ENCODE data around the gene PSMB11.

PSMB11 gene

DNA sequence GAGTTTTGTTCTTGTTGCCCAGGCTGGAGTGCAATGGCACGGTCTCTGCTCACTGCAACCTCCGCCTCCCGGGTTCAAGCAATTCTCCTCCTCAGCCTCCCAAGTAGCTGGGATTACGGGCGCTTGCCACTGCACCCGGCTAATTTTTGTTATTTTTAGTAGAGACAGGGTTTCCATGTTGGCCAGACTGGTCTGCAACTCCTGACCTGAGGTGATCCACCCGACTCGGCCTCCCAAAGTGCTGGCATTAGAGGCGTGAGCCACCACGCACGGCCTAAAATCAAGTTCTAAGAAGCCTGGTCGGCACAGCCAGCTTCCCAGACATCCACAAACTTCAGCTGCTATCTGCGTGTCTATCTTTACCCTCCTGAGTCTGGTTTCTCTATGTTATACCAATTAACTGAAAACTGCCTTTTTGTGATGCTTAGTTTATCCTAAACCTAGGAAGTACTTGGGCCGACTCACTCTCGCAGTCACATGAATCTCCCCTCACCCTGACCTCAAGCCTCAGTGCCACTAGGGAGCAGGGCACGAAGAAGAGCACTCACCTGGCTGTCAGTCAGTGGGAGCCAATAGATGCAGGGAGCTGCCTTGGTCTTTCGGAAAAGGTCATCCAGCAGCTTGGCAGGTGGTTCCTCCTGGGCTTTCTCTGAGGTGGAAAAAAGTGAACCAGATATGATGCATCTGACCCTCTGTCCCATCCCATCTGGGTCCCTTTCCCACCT lies 18.7 kb downstream of the PSMB11 start:
- no peak for DNase-seq

DNA sequence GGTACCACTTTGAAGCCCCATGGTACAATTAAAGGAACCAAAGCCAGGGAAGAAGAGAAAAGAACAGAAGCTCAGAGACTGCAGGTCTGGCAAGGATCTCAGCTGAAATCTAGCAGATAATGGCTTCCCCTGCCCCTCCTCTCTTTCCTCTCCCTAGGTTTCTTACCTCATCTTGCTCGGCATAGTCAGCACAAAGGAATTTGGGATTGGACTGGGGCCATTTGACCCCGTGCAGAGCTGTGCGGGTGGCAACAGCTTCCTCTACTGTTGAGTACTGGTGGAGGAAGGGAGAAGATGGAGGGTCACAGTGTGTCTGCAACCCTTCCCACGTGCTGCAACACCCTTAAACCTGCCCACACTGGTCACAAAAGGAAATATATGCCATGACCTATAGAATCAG lies 20.0 kb downstream of the PSMB11 start:
- DNase-seq = peak; percentile 97

DNA sequence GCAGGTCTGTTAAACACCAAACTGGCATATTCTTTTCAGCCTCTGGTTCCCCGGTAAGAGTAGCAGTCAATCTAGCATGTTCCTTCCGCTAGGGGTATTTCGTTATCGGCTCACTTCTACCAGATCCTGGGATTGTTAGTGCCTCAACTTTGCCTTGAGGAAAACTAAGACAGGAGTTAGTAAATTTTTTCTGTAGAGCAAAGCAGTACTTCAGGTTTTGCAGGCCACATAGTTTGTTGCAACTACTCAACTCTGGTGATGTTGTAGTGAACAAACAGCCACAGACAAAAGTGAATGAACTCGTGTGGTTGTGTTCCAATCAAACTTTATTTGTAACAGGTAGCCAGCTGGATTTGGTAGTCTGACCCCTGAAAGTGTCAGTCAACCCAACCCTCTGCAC lies 21.6 kb downstream of the PSMB11 start:
- no peak for DNase-seq

DNA sequence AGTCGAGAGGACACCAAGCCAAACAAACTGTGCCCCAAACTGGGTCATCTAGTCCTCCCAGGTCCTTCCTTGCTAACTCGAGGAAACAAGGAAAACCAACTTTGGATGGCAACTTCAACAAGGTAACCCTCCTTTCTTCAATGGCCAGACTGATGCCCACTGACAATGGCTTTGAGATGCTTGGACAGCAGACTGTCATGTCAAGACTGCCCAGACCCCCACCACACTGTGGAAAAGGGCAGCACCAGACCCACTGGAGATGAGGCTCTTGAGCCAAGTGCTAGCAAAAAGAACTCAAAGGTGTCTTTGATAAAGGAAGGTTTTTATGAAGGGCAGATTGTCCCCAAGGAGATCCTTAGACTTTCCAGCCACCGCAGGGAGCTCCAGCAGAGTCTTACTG lies 24.4 kb downstream of the PSMB11 start:
- no peak for DNase-seq

DNA sequence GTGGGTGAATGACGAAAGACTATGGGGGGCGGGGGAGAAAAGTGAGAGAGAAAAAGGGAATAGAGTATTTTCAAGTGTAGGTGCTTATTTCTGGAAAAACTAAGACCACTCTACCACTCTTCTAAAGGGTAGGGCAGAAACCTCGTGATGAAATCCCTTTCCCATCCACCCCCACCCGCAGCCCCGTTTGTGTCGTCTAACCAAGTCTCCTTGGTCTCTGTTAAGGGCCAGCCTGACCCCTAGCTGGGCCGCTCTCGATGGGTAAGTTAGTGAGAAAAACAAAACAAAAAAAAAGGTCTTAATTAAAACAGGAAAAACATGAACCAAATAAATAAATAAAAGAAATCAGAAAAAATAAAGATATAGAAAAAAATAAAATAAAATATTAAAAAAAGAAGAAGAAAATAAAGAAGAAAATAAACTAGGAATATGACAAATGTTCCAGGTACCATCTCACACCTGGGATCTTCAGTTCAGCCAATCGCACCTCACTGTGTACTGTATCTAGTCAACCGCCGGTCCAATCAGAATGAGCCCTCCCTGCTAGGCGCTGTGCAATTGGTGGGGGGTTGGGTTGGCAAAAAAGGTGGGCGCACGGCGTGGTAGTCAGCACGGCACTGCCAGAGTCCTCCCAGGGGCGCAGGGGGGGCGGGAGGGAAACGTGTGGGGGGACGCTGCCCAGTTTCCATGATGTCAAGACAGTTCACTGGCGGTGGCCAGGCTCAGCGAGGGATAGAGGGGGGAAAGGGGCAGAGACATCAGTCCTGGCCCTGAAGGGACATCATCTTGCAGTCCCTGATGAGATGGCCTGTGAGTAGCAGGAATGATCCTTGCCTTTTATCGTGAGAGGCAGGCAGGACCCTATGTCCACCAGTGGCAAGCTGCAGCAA lies 25.1 kb downstream of the PSMB11 start:
- no peak for DNase-seq

DNA sequence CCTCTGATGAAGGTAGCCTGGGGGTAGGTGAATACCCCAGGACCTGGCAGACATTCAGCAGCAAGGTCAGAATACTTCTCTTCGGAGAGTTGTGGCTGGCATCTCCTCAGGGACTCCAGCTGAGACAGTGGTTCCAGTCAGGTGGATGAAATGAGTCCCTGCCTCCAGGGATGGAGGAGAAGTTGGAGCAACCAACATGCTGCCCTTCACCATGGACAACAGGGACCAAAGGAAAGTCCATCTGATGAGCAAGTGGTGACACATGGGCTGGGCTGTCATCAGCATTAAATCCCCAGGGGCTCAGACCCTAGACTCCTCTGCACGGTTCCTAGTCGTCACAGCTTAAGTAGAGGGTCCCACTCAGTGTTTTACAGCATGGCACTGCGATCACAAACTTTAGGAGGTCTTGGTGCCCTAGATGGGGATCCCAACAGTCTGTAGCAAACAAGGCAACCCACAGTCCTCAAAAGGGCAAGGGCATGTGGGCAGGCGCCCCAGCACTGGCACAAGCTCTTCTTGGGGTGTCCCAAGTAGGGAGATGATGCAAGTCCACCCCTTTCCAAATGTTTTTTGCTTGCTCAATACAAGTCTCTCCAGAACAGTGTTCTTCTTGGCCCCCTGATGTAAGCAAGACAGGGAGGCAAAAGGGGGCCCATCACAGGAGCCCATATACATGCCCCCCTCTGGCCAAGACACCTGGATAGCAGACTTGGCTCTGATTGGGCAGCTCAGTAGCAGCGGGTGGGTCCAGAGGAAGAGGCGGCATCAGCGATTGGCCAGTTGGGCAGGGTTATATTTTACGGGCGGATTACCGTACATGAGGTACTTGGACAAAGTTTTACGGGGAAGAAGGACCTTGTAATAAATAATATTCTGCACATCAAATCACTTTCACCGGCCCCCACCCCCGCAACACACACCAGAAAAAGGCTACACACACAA lies 26.1 kb downstream of the PSMB11 start:
- no peak for DNase-seq

DNA sequence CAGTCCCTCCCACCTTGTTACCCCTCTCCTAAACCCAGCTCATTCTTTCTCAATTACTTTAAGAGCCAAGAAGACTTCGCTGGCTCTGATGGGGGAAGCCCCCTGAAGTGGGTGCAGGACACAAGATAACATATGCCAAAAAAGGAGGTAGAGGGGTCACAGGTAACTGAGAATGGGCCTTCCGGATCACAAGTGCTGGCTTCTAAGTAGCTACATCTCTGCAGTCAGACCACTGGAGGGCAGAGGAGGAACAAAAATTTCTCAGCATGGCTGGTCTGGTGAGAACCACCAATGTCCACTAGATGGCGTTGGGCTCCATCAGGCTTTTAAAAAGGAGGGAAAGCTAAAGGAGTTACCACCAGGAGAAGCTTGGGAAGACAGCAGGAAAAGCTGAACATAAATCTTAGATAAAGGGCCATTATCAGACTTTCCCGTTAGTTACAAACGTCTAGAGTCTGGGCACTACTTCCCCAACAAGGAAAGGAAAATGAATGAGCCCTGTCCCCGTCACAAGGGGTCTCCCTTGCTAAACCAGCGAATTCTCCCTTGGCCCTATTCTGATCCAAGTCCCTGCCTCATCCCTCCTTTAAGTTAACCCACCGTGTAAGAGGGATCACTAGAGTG lies 26.9 kb downstream of the PSMB11 start:
- DNase-seq = peak; percentile 90

DNA sequence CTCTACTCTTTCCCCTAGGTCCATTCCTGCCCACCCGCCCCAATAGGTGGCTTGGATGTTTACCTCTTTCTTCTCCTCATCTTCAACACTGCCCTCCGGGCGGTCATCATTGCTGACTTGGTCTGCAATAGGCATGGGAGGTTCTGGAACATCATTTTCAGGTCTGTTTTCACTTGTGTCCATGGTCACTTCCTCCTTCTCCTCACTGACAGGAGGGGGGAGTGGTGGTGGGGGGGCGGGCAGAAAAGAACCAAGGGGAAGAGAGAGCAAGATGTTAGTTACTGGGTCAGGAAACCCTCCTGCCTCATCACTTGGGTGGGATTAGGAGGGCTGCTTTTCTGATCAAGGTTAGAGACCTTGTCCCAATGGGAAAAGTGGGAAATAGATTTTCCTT lies 27.4 kb downstream of the PSMB11 start:
- DNase-seq = no peak

DNA sequence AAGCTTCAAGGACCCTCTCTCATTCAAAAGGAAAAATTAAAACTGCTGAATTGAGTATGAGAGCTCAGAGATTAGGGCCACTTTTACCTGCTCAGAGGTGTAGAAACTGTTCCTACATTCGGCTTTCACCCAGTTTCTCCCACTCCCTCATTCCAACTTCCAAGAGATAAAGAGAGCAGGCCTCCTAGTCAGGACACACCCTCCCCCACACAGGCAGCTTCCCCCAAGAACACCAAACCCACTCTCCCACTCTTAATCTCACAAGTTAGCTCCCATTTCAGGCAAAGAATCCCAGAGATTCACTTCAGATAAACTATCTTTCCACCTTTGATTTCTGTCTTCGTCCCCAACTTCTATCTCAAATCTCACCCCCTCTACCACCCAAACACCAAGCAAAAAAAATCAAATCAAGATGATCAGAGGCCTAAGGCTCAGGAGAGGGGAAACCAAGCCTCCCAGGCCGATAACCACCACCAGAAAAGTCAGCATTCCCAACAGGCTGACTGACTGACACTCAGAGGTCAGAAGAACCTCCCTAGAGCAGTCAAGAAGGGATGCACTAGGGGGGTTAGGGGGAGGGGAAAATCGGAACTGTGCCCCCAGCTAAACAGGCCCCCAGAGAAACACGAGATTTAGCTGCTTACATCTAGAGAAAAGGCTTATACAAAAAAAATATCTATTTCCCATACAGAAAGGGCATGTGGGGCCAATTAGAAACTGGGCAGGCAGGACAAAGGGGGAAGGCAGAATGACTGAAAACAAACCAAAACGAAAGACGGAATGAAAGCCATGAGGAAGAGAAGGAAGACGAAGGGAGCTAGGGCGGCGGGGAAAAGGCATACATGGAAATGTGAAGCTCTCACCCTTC lies 28.5 kb downstream of the PSMB11 start:
- no peak for DNase-seq

DNA sequence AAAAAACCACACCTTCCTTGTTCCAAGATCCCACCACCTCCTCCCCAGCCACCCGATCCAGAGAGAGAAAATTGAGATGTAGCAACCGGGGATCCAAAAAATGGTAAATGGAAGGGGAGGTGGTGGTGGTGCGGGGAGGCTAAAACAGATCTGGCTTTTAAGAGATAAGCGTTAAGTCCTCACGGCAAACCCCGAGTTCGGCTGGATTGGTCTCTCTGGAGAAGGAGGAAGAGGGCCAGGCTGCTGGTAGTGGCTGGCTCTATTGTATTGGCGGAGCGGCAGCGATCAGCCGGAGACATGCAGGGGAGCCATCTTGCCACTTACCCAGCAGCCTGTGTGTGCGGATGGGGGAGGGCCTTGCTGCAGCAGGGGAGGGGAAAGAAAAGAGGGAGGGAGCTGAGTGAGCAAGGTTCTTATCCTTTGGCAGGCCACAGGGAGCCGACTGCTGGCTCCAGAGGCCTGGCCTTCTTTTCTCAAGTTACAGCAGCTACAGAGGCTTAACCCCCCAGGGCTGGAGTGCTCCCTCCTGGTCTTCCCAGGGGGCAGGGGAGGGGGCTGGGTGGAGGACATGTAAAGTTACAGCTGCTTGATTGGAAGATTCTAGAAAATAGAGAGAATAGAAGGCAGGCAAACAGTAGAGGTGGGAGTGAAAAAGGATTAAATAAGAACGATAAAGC lies 29.4 kb downstream of the PSMB11 start:
- peak; percentile 93 for DNase-seq

DNA sequence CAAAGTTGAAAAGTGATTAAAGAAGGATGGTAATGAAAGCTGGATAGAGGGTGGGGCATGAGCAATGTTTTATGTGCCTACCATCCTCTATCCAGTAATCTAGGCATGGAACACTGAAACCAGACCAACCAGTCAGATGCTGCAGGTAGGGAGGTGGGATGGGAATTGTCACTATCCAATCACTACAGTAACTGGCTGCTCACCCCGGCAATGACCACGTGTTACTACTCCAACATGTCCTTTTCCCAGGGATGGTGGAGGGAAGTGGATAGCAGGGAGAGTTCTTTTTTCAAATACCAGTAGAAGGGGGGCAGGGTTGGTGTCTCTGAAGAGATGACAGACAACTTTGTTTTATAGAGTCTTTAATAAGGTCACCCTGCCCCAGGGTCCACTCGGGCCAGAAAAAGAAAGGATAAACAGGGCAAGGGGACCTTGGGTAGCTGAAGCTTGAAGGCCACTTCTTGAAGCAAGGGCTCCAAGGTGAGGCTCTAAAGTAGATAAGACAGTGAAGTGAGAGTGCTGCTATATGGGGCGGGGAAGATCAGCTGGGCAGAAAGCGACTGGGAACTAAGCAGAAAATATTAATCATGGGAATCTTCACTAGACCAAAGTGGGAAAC lies 30.0 kb downstream of the PSMB11 start:
- DNase-seq = no peak

DNA sequence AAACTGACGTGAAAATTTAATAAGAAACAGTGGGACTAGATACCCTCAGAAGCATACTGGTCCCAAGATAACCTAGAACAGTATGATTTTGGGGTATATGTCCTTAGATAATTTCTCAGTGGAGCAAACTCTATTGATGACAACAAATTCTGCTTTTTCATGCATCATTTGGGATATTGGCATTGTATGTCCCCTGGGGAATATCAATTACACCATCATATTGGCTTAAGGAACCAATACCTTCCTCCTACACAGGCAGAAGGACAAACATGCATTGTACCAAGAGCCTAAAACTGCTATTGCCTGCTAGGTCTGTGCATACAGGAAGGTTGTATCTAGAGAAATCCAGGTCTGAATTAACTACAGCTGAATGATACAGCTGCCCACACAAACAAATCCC lies 32.9 kb downstream of the PSMB11 start:
- DNase-seq = no peak

DNA sequence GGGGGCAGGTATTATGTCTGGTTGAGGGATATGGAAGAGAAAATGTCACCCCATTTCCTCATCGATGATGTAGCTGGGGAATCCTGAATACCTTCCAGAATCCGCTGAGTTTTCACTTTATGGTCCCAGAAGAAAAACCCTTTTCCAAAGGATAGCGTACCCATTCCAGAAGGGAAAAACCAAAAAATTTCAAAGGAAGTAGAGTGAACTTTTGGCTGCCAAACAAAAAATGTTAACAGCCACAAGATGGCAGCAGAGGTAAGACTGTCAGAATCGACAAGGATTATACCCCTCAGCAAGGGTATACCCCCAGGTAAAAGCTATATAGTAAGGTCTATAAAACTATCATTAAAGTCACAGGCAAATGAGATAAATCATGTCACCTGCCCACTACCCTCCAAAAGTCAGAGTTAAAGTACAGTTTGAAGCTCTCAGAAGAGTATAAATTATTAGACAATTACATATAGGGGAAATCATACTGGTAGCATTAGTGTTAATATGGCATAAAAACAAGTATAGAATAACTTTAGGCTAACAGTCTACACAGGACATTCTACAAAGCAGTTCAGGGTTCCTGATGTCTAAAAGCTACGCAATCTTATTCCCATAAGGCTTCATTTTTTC lies 34.9 kb downstream of the PSMB11 start:
- DNase-seq = peak; percentile 33

DNA sequence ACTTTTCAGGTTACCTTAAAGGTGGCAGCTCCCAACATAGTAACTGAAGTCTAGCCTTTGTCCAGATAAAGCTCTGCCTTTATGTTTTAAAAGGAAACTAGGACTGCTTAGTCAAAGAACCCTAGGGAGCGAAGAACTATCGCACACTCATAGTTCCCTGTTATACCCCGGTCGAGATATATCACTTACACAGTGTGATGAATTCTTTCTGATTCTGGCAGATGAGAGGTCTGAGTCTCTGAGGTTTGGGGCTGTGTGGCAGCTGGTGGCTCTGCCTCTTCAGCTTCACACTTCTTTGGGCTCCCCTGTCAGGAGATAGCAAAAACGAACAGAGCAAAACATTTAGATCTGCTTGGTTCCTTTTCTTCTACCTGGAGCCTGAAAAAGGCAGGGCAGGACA lies 36.0 kb downstream of the PSMB11 start:
- DNase-seq = no peak

DNA sequence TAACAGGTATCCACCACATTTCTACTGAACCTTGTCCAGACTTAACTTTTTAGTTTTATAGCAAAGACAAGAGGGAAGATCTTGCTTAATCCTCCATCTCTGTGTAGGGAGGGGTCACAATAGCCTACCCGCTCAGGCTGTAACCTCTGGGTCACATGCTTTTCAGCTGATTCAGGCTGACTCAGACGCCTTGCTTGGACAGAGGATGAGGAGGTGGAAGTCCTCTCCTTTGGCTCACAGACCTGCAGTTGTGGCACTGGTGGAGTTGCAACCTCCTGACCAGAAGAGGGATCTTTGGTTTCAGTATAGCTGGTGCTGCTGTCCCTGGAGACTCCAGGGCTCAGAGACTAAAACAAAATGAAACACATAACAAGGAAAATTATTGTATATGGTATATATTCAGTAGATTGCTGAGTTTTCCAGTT lies 36.7 kb downstream of the PSMB11 start:
- peak; percentile 86 for DNase-seq

DNA sequence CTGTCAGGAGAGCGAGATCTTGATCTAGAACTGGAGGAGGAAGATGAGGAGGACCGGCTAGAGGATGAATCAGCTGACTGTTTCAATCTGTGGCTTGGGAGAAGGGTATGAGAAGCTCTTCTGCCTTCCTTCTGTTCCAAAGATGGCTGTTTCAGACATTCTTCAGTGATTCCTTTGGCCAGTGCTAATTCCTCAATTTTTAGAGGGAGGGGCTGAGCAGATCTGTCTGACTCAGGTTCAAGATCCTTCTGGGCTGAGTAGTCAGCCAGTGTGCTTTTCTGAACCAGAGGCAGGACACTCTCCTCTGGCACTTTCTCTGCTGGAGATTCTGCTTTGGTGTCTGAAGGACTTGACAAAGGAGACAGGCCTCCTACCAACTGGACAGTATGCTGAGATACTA lies 37.7 kb downstream of the PSMB11 start:
- DNase-seq = peak; percentile 48

DNA sequence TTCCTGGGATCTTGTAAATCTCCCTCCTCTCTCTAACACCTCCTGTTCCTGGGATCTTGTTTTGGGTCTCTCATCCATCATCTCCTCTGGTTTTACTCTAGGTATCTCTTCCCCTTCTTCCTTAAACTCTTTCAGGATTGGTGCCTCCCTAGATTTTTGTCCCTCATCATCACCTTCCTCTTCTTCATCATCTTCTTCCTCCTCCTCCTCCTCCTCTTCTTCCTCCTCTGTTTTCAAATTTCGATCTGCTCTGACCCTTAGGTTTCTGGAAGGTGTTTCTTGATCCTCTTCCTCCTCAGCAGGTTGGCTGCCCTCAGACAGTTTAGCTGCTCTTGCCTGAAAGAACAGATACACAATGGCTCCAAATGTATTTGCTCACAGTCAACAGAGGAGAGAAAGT lies 38.5 kb downstream of the PSMB11 start:
- no peak for DNase-seq

DNA sequence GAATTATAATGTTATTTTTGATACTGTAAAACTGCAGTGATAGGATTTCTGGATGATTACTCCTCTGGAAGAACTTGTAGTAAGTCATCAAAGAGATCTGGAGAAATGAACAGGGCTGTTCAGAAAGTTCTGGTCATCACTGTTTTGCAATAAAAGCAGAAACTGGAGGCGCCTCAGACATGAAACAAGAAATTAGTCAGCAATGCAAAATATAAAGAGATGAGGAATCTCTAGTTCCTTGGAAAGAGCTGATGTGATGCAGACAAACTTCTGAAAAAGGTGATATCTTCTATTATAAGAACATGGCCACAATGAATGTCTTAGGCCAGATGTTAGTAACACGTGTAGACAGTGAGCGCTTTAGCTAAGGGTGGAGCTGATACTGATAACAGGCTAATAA lies 43.4 kb downstream of the PSMB11 start:
- no peak for DNase-seq

DNA sequence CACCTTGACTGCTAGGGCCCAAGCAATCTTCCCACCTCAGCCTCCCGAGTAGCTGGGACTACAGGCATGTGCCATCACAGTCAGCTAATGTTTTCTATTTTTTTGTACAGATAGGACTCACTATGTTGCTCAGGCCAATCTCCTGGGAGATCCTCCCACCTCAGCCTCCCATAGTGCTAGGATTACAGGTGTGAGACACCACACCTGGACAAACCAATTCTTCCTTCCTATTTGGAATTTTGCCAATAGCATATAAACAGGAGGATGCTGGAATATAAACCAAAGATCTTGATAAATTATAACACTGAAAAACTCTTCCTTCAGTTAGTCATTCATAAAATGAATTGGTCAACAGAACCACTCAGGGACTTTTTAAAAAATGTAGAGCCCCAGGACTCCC lies 44.6 kb downstream of the PSMB11 start:
- no peak for DNase-seq
